ENCODE results near the gene ABCC10.
"Not testable (repeated sequence)": the region's sequence is repeated elsewhere in the genome, so short reads cannot be mapped to it uniquely, and the experiment has no call there.

The ABCC10 gene

GRCh38 chr6:43427406-43428111 is at the start of gene ABCC10:
Gene ABCC10 (plus strand): TSS chr6:43427541. CDS start chr6:43427979, 438 bp downstream.
- peak; percentile 90 to 97 for DNase-seq

GRCh38 chr6:43377710-43378229 is 49.6 kb upstream of the ABCC10 start:
- no peak for DNase-seq

- DNase-seq = no peak
Measured at GRCh38 chr6:43378631-43379030, 48.7 kb upstream of the ABCC10 start.

- not testable (repeated sequence) for DNase-seq
Measured at GRCh38 chr6:43380858-43381257, 46.5 kb upstream of the ABCC10 start.

- peak in 1 of 2 donors; percentile 19 for DNase-seq
Measured at GRCh38 chr6:43383021-43383667, 44.2 kb upstream of the ABCC10 start.

- peak in 1 of 2 donors; percentile 76 for DNase-seq
Measured at GRCh38 chr6:43386492-43386891, 40.8 kb upstream of the ABCC10 start.

- DNase-seq = no peak
Measured at GRCh38 chr6:43389730-43390295, 37.5 kb upstream of the ABCC10 start.

GRCh38 chr6:43390753-43391439 is 36.4 kb upstream of the ABCC10 start:
- not testable (repeated sequence) for DNase-seq

- DNase-seq = no peak
Measured at GRCh38 chr6:43391440-43392031, 35.8 kb upstream of the ABCC10 start.

- not testable (repeated sequence) for DNase-seq
Measured at GRCh38 chr6:43393133-43393532, 34.2 kb upstream of the ABCC10 start.

- peak in 1 of 2 donors; percentile 16 for DNase-seq
Measured at GRCh38 chr6:43393602-43394001, 33.7 kb upstream of the ABCC10 start.

GRCh38 chr6:43394982-43395381 is 32.4 kb upstream of the ABCC10 start:
- DNase-seq = no peak

GRCh38 chr6:43395776-43396175 is 31.6 kb upstream of the ABCC10 start:
- no peak for DNase-seq

- DNase-seq = no peak
Measured at GRCh38 chr6:43396408-43397149, 30.8 kb upstream of the ABCC10 start.

- DNase-seq = no peak
Measured at GRCh38 chr6:43399932-43400487, 27.3 kb upstream of the ABCC10 start.

- no peak for DNase-seq
Measured at GRCh38 chr6:43401730-43402129, 25.6 kb upstream of the ABCC10 start.

- DNase-seq = no peak
Measured at GRCh38 chr6:43402820-43403219, 24.5 kb upstream of the ABCC10 start.

GRCh38 chr6:43405354-43405753 is 22.0 kb upstream of the ABCC10 start:
- DNase-seq = no peak

- no peak for DNase-seq
Measured at GRCh38 chr6:43407296-43407695, 20.0 kb upstream of the ABCC10 start.

- DNase-seq = no peak
Measured at GRCh38 chr6:43408259-43408658, 19.1 kb upstream of the ABCC10 start.

GRCh38 chr6:43410776-43411175 is 16.6 kb upstream of the ABCC10 start:
- DNase-seq = not testable (repeated sequence)

GRCh38 chr6:43412541-43412940 is 14.8 kb upstream of the ABCC10 start:
- DNase-seq = no peak

Measured in inflammatory macrophage treated with lipopolysaccharide for 1 hour (primary cell).